C4-2B (cell line): ENCODE results near the gene MED19.
A peak's percentile ranks its signal among the peaks of the same experiment; 100 is the strongest.

Experiments used
- H3K27ac ChIP-seq: fragments of 450-650 bp; 2 replicates; pipeline ENCODE4 v1.5.1; 2017
- CTCF ChIP-seq: fragments of 450-650 bp; conservative IDR thresholded peaks from 2 replicates; pipeline ENCODE4 v1.5.1; 2017; ENCODE audit warnings: mild to moderate bottlenecking
- ZFX ChIP-seq: fragments of 450-650 bp; IDR thresholded peaks from 2 replicates; pipeline ENCODE4 v1.6.1; 2017

The MED19 gene

GRCh38 chr11:57745206-57745605 is 33.2 kb upstream of the MED19 start:
- H3K27ac ChIP-seq: no peak overlapping the region
- TF ChIP-seq CTCF: no peak
- no peak for TF ChIP-seq ZFX

GRCh38 chr11:57744357-57744756 is 32.3 kb upstream of the MED19 start:
- no peak overlapping the region for H3K27ac ChIP-seq
- TF ChIP-seq ZFX (no peak), CTCF (no peak)

GRCh38 chr11:57742087-57742452 is 30.1 kb upstream of the MED19 start:
- no peak for TF ChIP-seq ZFX
- TF ChIP-seq CTCF: no peak
- peak overlapping the region; percentile 85 for H3K27ac ChIP-seq

GRCh38 chr11:57741132-57742086 is 29.4 kb upstream of the MED19 start, which contains the start of gene SELENOH:
SELENOH (plus strand) TSS chr11:57741491; CDS start chr11:57741596, 105 bp downstream.
- TF ChIP-seq CTCF: no peak
- peak; percentile 43 for TF ChIP-seq ZFX
- H3K27ac ChIP-seq: peak within 1 kb of the TSS; percentile 85

- no peak for TF ChIP-seq ZFX
- TF ChIP-seq CTCF: no peak
- H3K27ac ChIP-seq: no peak overlapping the region
Measured at GRCh38 chr11:57735619-57736298, 23.7 kb upstream of the MED19 start.

GRCh38 chr11:57732661-57733060 is 20.6 kb upstream of the MED19 start:
- no peak overlapping the region for H3K27ac ChIP-seq

More at GRCh38 chr11:57732661-57733060, 20.6 kb upstream of the MED19 start:
- TF ChIP-seq ZFX (no peak), CTCF (no peak)
